Ectodermal cell (in vitro differentiated cells): Measurements from ENCODE around the gene PRPF19.

Experiments
- H3K27ac ChIP-seq: 2 replicates; pipeline ENCODE4 v1.7.0; 2013; ENCODE audit warnings: mild to moderate bottlenecking, low read depth, low read length; ENCODE audit not compliant: insufficient read depth, poor library complexity, severe bottlenecking
- H3K27me3 ChIP-seq: 2 replicates; pipeline ENCODE4 v1.7.0; 2013; ENCODE audit warnings: mild to moderate bottlenecking, low read length; ENCODE audit not compliant: insufficient read depth, control insufficient read depth, poor library complexity, severe bottlenecking
- H3K36me3 ChIP-seq: one replicate; pipeline ENCODE4 v1.7.0; 2013; ENCODE audit warnings: low read length; ENCODE audit not compliant: control insufficient read depth, insufficient read depth
- H3K4me1 ChIP-seq: one replicate; pipeline ENCODE4 v1.7.0; 2013; ENCODE audit warnings: low read length; ENCODE audit not compliant: control insufficient read depth, insufficient read depth
- H3K4me3 ChIP-seq: 2 replicates; pipeline ENCODE4 v1.7.0; 2013; ENCODE audit warnings: low read depth, low read length, control low read depth; ENCODE audit not compliant: insufficient read depth
- H3K9me3 ChIP-seq: 2 replicates; pipeline ENCODE4 v1.7.0; 2013; ENCODE audit warnings: mild to moderate bottlenecking, low read length, moderate library complexity; ENCODE audit not compliant: control insufficient read depth
- WGBS, 2 experiments: methylation state at CpG; one replicate each; pipeline ENCODE4 v1.1.7; 2013; ENCODE audit warnings: missing lambda C conversion rate in 2 of 2; 5-methylcytosine and 5-hydroxymethylcytosine counted together

The PRPF19 gene

GRCh38 chr11:60891103-60891741, 15.2 kb downstream of the PRPF19 start:
- WGBS, 2 experiments = 93 to 98% methylated on average over 7 of the region's 7 CpGs
- no peaks in the 10 kb centered on the region for H3K9me3 ChIP-seq
- H3K36me3 ChIP-seq = peaks cover 3% of the 10 kb centered on the region
- H3K4me3 ChIP-seq = no peak overlapping the region
- H3K4me1 ChIP-seq = no peaks in the 10 kb centered on the region
- H3K27ac ChIP-seq = no peak overlapping the region
- no peaks in the 10 kb centered on the region for H3K27me3 ChIP-seq

GRCh38 chr11:60890696-60891095, 15.7 kb downstream of the PRPF19 start:
- Histone ChIP-seq H3K4me1 (no peaks in the 10 kb centered on the region), H3K27me3 (no peaks in the 10 kb centered on the region), H3K9me3 (no peaks in the 10 kb centered on the region), H3K4me3 (no peak overlapping the region), H3K36me3 (no peaks in the 10 kb centered on the region), H3K27ac (no peak overlapping the region)
- 96 to 97% methylated on average over 4 to 5 of the region's 5 CpGs for WGBS, 2 experiments

GRCh38 chr11:60889869-60890311, 16.5 kb downstream of the PRPF19 start:
- no peaks in the 10 kb centered on the region for H3K27me3 ChIP-seq
- no peak overlapping the region for H3K27ac ChIP-seq
- H3K36me3 ChIP-seq = no peaks in the 10 kb centered on the region
- 83 to 85% methylated on average over 6 of the region's 6 CpGs for WGBS, 2 experiments
- H3K4me1 ChIP-seq = no peaks in the 10 kb centered on the region
- no peak overlapping the region for H3K4me3 ChIP-seq
- H3K9me3 ChIP-seq = no peaks in the 10 kb centered on the region

GRCh38 chr11:60887556-60887955, 18.8 kb downstream of the PRPF19 start:
- no peak overlapping the region for H3K27ac ChIP-seq
- no peak overlapping the region for H3K4me3 ChIP-seq
- WGBS, 2 experiments = 67 to 70% methylated on average over 5 of the region's 5 CpGs
- no peaks in the 10 kb centered on the region for H3K9me3 ChIP-seq
- no peaks in the 10 kb centered on the region for H3K36me3 ChIP-seq
- H3K4me1 ChIP-seq = no peaks in the 10 kb centered on the region
- no peaks in the 10 kb centered on the region for H3K27me3 ChIP-seq

GRCh38 chr11:60880643-60881282, 25.6 kb downstream of the PRPF19 start:
- WGBS, 2 experiments = 93 to 96% methylated on average over 8 of the region's 8 CpGs
- no peak overlapping the region for H3K27ac ChIP-seq
- peaks cover 3% of the 10 kb centered on the region for H3K36me3 ChIP-seq
- no peaks in the 10 kb centered on the region for H3K4me1 ChIP-seq
- no peaks in the 10 kb centered on the region for H3K27me3 ChIP-seq
- H3K4me3 ChIP-seq = no peak overlapping the region
- H3K9me3 ChIP-seq = no peaks in the 10 kb centered on the region

- Histone ChIP-seq H3K27me3 (no peaks in the 10 kb centered on the region), H3K27ac (no peak overlapping the region), H3K9me3 (no peaks in the 10 kb centered on the region), H3K4me3 (no peak overlapping the region), H3K4me1 (no peaks in the 10 kb centered on the region), H3K36me3 (peaks cover 3% of the 10 kb centered on the region)
- WGBS, 2 experiments = 88 to 90% methylated on average over 4 of the region's 5 CpGs
Measured at GRCh38 chr11:60879971-60880588, 26.3 kb downstream of the PRPF19 start.

GRCh38 chr11:60879104-60879503, 27.3 kb downstream of the PRPF19 start:
- no peaks in the 10 kb centered on the region for H3K9me3 ChIP-seq
- no peaks in the 10 kb centered on the region for H3K27me3 ChIP-seq
- H3K27ac ChIP-seq = no peak overlapping the region
- H3K36me3 ChIP-seq = peaks cover 3% of the 10 kb centered on the region
- H3K4me1 ChIP-seq = no peaks in the 10 kb centered on the region
- no peak overlapping the region for H3K4me3 ChIP-seq
- WGBS, 2 experiments = 86 to 88% methylated on average over 1 of the region's 1 CpG

- Histone ChIP-seq H3K27me3 (no peaks in the 10 kb centered on the region), H3K27ac (no peak overlapping the region), H3K9me3 (no peaks in the 10 kb centered on the region), H3K36me3 (peaks cover 3% of the 10 kb centered on the region), H3K4me1 (no peaks in the 10 kb centered on the region), H3K4me3 (no peak overlapping the region)
- 87 to 91% methylated on average over 5 of the region's 5 CpGs for WGBS, 2 experiments
Measured at GRCh38 chr11:60878245-60879101, 27.9 kb downstream of the PRPF19 start.

- H3K36me3 ChIP-seq = peaks cover 3% of the 10 kb centered on the region
- no peak overlapping the region for H3K27ac ChIP-seq
- H3K27me3 ChIP-seq = no peaks in the 10 kb centered on the region
- no peak overlapping the region for H3K4me3 ChIP-seq
- 91 to 98% methylated on average over 2 of the region's 2 CpGs for WGBS, 2 experiments
- no peaks in the 10 kb centered on the region for H3K9me3 ChIP-seq
- no peaks in the 10 kb centered on the region for H3K4me1 ChIP-seq
Measured at GRCh38 chr11:60876168-60876485, 30.3 kb downstream of the PRPF19 start.
